Smooth muscle cell (in vitro differentiated cells): ENCODE measurements around the gene COL15A1. TPM values are rescaled to one million over a fixed set of nuclear protein-coding genes. Genes with fewer than 3 reads are reported as not detected.

ENCODE experiments used
- DNase-seq: peaks from one replicate; lab custom pipeline; 2025; ENCODE audit not compliant: unreplicated experiment; lab: John Stamatoyannopoulos, UW
- H2AFZ ChIP-seq: fragments of 200-600 bp; sonication (generic); 2 replicates; pipeline ENCODE4 v1.6.0; 2016; ENCODE audit warnings: antibody characterized with exemption, low read depth, mild to moderate bottlenecking
- H3F3A ChIP-seq: fragments of 200-600 bp; sonication (generic); 2 replicates; pipeline ENCODE4 v1.6.0; 2017; ENCODE audit warnings: antibody characterized with exemption, low read depth
- H3K27ac ChIP-seq: fragments of 200-600 bp; sonication (generic); 2 replicates; pipeline ENCODE4 v1.5.1; 2016; ENCODE audit warnings: low read depth, mild to moderate bottlenecking
- H3K27me3 ChIP-seq: fragments of 200-600 bp; sonication (generic); 2 replicates; pipeline ENCODE4 v1.6.1; 2016; ENCODE audit warnings: low read depth, mild to moderate bottlenecking
- H3K36me3 ChIP-seq: fragments of 200-600 bp; sonication (generic); 2 replicates; pipeline ENCODE4 v1.5.1; 2016; ENCODE audit warnings: low read depth
- H3K4me1 ChIP-seq: fragments of 200-600 bp; sonication (generic); 2 replicates; pipeline ENCODE4 v1.5.1; 2016; ENCODE audit warnings: low read depth
- H3K4me2 ChIP-seq: fragments of 200-600 bp; sonication (generic); 2 replicates; pipeline ENCODE4 v1.6.0; 2016; ENCODE audit warnings: mild to moderate bottlenecking
- H3K4me3 ChIP-seq: fragments of 200-600 bp; sonication (generic); 2 replicates; pipeline ENCODE4 v1.5.1; 2016; ENCODE audit warnings: mild to moderate bottlenecking
- H3K79me2 ChIP-seq: fragments of 200-600 bp; sonication (generic); 2 replicates; pipeline ENCODE4 v1.6.0; 2016; ENCODE audit warnings: low read depth, mild to moderate bottlenecking
- H3K9ac ChIP-seq: fragments of 200-600 bp; sonication (generic); 2 replicates; pipeline ENCODE4 v1.6.0; 2016; ENCODE audit warnings: low read depth
- H3K9me3 ChIP-seq: fragments of 200-600 bp; sonication (generic); replicated peaks from 2 replicates; pipeline ENCODE4 v1.5.1; 2016; ENCODE audit warnings: low read depth
- H4K20me1 ChIP-seq: fragments of 200-600 bp; sonication (generic); 2 replicates; pipeline ENCODE4 v1.6.0; 2016; ENCODE audit warnings: low read depth
- WGBS: methylation state at CpG from one replicate; pipeline ENCODE4 v1.1.7; 2016; ENCODE audit warnings: low lambda C conversion rate; 5-methylcytosine and 5-hydroxymethylcytosine counted together
- polyA plus RNA-seq: library from polyadenylated mRNA; unstranded; fragments of >200 nt; fragmentation: Nextera tagmentation; extraction: Ambion mirVana; gene quantifications from 2 replicates; pipeline ENCODE4 v1.2.1, GENCODE V29; 2016
- total RNA-seq: library from RNA; depleted of rRNA; stranded (reverse); fragments of >200 nt; gene quantifications from 2 replicates; pipeline ENCODE4 v1.2.3, GENCODE V29; 2014
- TF ChIP-seq, protein P1 (sequence below): fragments of 200-600 bp; sonication (generic); IDR thresholded peaks from 2 replicates; pipeline ENCODE4 v1.5.1; 2017; ENCODE audit warnings: borderline replicate concordance, mild to moderate bottlenecking, antibody characterized with exemption; ENCODE audit not compliant: insufficient read depth, poor library complexity, severe bottlenecking

COL15A1 gene
- total and polyA plus RNA-seq, 2 experiments from 2014 or later = 222 to 293 TPM

DNA sequence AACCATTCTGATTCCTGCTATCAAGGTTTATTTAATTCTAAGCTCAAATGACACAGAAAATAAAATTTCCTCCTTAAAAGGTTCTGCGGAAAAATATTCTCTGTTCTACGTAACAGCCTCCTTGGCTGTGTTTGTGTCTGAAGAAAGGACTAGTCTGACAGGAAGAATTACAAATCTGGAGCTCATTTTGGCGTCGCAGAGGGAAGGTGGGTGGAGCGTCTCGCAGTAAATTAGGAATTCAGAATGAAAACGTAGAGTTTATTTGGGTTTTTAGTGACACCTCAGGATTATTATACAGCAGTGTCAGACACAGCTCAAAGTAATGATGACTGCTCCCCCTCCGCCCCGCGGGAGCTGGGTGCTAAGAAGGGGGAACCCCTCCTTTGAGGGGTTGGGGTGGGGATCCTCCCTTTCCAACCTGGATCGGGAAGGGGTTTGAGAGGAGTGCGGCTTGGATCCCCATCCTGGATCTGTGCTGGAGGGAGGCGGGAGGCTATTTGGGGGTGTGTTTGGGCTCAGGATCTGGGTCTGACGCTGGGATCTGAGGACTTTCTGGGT is 160.3 kb downstream of the COL15A1 start:
- H3K9ac ChIP-seq = peak overlapping the region; percentile 59

DNA sequence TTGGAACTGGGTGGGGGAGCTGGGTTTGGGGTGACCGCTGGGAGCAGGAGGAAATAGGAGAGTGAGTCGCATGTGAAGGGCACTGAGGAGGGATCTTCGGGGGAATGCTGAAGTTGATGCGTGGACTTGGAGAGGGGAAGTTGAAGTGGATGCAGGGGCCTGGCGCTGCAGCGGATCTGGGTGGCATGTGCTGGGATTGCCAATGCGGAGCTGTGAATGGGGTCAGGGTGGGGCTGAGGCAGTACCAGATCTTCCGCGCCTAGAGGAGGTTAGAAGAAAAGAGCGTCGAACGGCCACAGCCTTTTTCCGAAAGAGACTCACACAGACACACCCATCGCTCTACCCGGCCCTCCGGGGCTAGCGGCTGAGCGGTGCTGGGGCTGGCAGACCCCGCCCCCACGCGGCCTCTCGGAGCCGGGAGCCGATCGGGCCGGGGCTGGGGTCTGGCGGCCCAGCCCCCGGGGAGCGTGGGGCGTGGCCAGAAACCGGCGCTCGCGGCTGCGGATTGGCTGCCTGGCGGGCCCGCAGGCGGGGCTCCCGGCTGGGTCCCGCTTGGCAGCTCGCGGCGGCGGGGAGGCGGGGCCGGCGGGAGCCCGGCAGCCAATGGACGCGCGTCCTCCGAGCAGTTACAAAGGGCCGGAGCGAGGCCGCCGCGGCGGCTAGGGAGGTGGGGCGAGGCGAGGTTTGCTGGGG is 160.9 kb downstream of the COL15A1 start, which contains the start of gene TGFBR1:
TGFBR1 (plus strand) TSS at position 655 of the 693 bp plus-strand sequence. CDS start 93 bp downstream, outside the sequence.
- peak within 1 kb of the TSS; percentile 93 for H3K27ac ChIP-seq
- peak within 1 kb of the TSS; percentile 96 for H3K4me2 ChIP-seq
- no peaks in the 10 kb centered on the region for H3K36me3 ChIP-seq
- DNase-seq = peak; percentile 79
- TF ChIP-seq, protein P1, sequence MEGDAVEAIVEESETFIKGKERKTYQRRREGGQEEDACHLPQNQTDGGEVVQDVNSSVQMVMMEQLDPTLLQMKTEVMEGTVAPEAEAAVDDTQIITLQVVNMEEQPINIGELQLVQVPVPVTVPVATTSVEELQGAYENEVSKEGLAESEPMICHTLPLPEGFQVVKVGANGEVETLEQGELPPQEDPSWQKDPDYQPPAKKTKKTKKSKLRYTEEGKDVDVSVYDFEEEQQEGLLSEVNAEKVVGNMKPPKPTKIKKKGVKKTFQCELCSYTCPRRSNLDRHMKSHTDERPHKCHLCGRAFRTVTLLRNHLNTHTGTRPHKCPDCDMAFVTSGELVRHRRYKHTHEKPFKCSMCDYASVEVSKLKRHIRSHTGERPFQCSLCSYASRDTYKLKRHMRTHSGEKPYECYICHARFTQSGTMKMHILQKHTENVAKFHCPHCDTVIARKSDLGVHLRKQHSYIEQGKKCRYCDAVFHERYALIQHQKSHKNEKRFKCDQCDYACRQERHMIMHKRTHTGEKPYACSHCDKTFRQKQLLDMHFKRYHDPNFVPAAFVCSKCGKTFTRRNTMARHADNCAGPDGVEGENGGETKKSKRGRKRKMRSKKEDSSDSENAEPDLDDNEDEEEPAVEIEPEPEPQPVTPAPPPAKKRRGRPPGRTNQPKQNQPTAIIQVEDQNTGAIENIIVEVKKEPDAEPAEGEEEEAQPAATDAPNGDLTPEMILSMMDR = no peak
- H3K4me1 ChIP-seq = peaks cover 44% of the 10 kb centered on the region
- H3F3A ChIP-seq = peaks cover 15% of the 10 kb centered on the region
- H3K9ac ChIP-seq = peak within 1 kb of the TSS; percentile 96
- 2% methylated on average over 40 of the region's 60 CpGs for WGBS
- H4K20me1 ChIP-seq = peaks cover 40% of the 10 kb centered on the region
- peak within 1 kb of the TSS; percentile 91 for H3K4me3 ChIP-seq
- no peak within 1 kb of the TSS for H2AFZ ChIP-seq
- peaks cover 43% of the 10 kb centered on the region for H3K79me2 ChIP-seq
- no peaks in the 10 kb centered on the region for H3K27me3 ChIP-seq
- H3K9me3 ChIP-seq = no peaks in the 10 kb centered on the region

More for the DNA sequence above, 160.3 kb downstream of the COL15A1 start:
- H3K4me3 ChIP-seq = peak overlapping the region; percentile 50
- H3F3A ChIP-seq = peaks cover 15% of the 10 kb centered on the region
- 9% methylated on average over 14 of the region's 14 CpGs for WGBS
- no peaks in the 10 kb centered on the region for H3K36me3 ChIP-seq
- H3K4me2 ChIP-seq = peak overlapping the region; percentile 86
- peaks cover 42% of the 10 kb centered on the region for H3K4me1 ChIP-seq
- no peaks in the 10 kb centered on the region for H3K27me3 ChIP-seq
- TF ChIP-seq, protein P1 = no peak
- H3K27ac ChIP-seq = peak overlapping the region; percentile 83
- no peak for DNase-seq
- peaks cover 36% of the 10 kb centered on the region for H3K79me2 ChIP-seq
- peaks cover 34% of the 10 kb centered on the region for H4K20me1 ChIP-seq
- no peak overlapping the region for H2AFZ ChIP-seq
- H3K9me3 ChIP-seq = no peaks in the 10 kb centered on the region

DNA sequence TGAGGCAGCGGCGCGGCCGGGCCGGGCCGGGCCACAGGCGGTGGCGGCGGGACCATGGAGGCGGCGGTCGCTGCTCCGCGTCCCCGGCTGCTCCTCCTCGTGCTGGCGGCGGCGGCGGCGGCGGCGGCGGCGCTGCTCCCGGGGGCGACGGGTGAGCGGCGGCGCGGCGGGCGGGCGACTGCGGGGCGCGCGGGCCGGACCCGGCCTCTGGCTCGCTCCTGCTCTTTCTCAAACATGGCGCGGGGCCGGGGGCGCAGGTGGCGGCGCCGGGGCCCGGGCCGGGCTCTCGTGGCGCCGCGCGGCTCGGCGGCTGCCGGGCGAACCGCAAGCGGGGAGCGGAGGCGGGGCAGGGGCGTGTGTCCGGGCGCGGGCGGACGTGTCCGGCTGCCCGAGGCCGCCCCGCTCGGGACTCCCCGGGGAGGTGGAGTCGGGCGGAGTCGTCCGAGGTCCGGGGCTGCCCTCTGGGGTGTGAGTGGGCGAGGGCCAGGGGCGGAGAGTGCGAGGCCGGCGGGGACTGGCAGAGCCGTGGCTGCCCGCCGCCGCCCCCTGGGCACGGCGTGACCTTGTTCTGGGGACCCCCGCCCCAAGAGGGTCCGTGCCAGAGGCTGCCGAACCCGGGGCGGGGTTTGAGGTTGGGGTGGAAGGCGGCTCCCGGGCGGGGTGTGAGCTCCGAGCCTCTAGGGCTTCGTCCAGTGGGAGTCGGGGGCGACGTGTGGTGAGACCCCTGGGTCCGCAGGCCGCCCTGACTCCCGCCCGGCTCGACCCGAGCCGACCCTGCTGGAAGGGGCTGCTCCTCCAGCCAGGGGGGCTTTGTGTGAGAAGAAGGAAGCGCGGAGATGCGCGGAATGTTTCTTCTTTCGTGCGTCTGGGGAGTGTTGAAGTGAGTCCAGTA is 161.7 kb downstream of the COL15A1 start:
- Histone ChIP-seq H3K4me2 (peak overlapping the region; percentile 96), H3F3A (peaks cover 20% of the 10 kb centered on the region), H3K79me2 (peaks cover 51% of the 10 kb centered on the region), H3K36me3 (no peaks in the 10 kb centered on the region), H3K4me1 (peaks cover 48% of the 10 kb centered on the region), H3K9ac (peak overlapping the region; percentile 96), H2AFZ (no peak overlapping the region), H3K27ac (peak overlapping the region; percentile 93), H4K20me1 (peaks cover 48% of the 10 kb centered on the region), H3K27me3 (no peaks in the 10 kb centered on the region), H3K9me3 (no peaks in the 10 kb centered on the region), H3K4me3 (peak overlapping the region; percentile 91)
- under 1% methylated on average over 61 of the region's 118 CpGs for WGBS
- TF ChIP-seq, protein P1 = no peak
- DNase-seq = peak; percentile 62
